ENCODE data around the gene PLEKHD1.

PLEKHD1 gene

GRCh38 chr14:69519204-69520100 is 34.9 kb downstream of the PLEKHD1 start:
- DNase-seq = no peak

- DNase-seq = no peak
These were observed 37.5 kb downstream of the PLEKHD1 start for GRCh38 chr14:69522026-69522425.

GRCh38 chr14:69525896-69526295 is 41.4 kb downstream of the PLEKHD1 start:
- no peak for DNase-seq

GRCh38 chr14:69527635-69528034 is 43.1 kb downstream of the PLEKHD1 start:
- no peak for DNase-seq

DNA sequence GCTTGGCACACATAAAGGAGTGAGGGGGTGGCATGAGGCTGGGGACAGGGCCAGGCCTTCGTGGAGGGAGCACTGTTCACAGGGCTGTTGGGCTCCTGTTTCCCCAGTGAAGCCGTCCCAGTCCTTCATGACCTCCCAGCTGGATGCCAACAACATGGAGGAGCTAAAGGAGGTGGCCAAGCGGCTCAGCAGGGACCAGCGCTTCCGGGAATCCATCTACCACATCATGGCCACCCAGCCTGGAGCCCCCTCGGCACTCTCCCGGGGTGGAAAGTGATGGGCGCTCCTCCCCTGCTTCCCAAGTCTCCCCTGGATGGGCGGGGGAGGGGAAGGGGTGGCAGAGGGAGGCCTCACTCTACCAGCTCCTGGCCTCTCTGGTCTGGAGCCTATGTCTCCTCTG is 43.6 kb downstream of the PLEKHD1 start:
- no peak for DNase-seq

GRCh38 chr14:69528930-69529329 is 44.4 kb downstream of the PLEKHD1 start:
- no peak for DNase-seq

DNA sequence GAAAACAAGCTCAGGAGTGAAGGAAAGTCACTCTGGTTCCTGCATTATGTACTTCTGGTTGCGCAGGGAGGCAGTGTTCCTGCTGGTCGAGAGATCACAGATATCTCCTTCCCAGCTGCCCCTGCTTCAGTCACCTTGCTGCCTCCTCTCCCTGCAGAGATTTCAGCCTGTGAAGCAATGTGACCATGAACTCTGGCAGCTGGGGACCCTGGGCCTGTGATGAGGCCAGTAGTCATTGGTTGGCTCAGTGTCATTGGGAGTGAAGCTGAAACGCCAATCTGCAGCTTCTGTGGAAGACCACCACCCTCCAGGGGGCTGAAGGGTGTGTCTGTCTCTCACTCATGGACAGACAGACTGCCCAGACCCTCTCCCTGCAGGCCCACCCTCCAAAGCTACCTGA is 45.0 kb downstream of the PLEKHD1 start:
- DNase-seq = no peak

- no peak for DNase-seq
These were observed 45.6 kb downstream of the PLEKHD1 start for GRCh38 chr14:69530095-69530494.

DNA sequence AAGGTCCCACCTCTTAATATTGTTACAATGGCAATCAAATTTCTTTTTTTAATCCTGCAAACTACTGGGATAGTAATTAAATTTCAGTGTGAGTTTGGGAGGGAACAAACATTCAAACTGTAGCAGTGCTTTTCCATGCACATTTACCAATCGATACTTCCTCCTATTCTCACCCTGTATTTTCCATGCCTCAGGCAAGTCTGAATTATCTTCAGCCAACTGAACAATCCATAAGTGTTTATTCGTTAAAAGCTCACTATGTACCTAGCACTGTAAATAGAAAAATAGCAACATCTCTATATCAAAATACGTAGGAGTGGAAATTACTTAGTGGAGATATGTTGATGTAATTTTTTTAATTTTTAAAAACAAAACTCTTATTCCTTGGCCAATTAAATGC is 46.6 kb downstream of the PLEKHD1 start:
- no peak for DNase-seq

DNA sequence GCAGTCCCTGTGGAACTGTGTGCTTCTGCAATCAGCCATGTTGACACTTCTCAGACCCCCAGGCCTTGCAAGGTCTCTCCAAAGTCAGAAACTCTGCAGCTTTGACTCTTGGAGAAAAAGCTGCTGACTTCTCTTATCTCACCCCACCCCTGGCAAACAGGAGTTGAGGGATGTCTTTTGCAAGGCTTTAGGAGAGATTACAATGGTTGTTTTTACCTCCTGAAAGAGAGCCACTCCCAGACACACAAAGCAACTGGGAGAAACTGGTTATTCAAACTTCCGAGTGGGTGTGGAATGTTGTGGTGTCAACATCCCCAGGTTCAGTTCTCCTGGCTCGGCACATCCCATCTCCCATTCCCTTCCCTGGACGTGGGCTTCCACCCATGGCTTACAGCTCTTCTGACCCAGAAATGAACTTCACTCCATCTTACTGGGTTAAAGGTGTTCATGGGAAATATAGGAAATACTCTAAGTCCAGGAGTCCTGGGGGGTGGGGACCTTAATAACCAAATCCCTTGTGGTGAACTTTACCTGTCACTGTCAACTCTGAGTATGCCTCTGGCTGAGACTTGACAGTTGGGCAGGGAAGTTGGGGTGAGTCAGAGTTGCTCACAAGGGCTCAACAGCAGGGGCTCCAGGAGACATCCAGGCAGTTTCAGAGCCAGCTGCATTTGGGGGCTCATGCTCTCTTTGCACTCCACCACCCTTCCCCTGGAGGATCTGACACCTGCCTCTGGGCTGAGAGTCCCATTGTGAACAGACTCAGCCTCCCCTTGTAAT is 48.2 kb downstream of the PLEKHD1 start:
- no peak for DNase-seq

- DNase-seq = no peak
These were observed 50.8 kb downstream of the PLEKHD1 start for GRCh38 chr14:69535230-69535848.

- no peak for DNase-seq
These were observed 52.4 kb downstream of the PLEKHD1 start for GRCh38 chr14:69536971-69537370.

DNA sequence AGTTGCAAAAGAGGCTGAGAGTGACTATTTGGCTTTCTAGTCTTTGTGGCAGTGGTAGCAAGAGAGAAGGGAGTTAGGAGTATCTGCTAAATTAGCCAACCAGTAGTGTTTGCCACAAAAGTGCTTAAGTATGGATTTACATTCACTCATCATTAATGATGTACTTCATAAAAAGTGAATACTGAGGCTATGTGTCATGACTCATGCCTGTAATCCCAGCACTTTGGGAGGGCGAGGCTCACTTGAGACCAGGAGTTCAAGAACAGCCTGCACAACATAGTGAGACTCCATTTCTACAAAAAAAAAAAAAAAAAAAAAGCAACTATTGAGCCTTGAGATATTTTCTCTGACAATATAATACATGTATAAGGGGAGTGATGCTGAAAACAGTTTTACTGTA is 53.4 kb downstream of the PLEKHD1 start:
- no peak for DNase-seq

DNA sequence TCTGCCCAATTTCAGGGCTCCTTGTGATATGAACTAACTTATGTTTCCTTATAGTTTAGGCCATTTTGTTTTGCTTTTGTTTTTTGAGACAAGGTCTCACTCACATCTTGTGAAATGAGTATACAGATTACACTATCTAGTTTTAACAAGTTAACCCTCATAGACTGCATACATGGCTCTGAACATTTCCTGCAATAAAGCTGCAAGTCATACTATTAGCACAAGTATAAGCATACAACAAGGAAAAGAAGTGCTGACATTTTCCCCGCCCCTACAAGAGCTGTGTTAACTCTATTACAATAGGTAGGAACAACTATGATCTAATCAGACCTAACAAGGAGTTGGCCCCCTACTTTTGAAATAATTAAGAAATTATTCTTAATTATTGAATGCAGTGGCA is 54.2 kb downstream of the PLEKHD1 start:
- no peak for DNase-seq

DNA sequence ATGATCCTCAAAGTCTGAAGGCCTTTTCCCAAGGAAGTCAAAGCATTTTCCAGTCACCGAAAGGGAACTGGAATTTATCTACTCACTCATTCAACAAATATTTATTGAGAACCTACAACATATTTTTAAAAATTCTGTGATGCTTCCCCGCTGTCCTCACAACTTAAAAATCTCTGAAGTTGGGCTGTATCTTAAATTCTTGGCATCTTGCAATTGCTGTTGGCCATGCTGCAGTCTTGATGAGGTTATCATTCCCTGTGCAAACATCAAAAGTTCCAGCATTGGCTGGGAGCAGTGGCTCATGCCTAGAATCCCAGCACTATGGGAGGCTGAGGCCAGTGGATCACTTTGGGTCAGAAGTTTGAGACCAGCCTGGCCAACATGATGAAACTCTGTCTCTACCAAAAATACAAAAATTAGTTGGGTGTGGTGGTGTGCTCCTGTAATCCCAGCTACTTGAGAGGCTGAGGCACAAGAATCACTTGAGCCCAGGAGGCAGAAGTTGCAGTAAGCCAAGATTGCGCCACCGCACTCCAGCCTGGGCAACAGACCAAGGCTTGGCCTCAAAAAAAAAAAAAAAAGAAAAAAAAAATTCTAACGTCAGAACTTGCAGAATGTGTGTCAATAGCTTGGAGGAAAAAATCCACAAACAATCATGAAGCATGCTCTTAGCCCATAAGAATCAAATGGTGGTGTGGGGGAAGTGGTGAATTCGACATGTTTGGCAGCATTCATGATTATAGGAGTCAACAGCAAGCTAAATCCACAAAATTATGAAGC is 55.3 kb downstream of the PLEKHD1 start:
- no peak for DNase-seq

- DNase-seq = no peak
These were observed 56.3 kb downstream of the PLEKHD1 start for GRCh38 chr14:69540654-69541335.

GRCh38 chr14:69542311-69542710 is 57.8 kb downstream of the PLEKHD1 start:
- DNase-seq = no peak

DNA sequence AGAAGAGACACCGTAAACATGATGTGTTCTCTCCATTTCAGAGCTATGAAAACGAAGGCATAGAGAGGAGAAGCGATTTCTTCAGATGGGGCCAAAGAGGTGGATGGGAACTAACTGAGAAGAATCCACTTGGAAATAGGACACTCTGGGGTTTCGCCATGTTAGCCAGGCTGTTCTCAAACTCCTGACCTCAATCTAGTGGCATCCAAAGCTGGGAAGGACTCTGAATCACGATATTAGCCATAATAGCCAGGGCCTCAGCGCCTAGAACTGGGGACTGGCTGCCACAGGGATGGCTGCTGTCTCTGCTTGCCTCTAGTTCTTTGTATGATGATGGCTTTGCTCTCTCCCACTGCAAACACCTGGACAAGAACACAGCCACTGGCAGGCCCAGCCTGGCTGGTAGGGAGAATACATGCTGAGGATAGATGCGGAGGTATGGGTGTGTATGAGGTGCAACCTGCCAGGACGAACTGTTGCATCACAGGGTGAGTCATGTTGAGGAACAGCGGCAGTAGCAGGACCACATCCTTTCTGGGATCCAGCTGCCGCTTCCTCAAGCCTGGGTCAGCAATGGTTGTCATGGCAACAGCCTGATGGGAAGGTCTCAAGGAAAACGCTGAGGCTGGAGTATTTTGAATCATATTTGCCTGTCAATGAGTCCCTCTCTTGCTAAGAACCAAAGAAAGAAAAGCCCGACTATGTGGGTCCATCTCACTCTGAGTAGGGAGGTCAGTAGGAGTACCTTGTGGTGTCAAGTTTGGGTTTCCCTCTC is 59.0 kb downstream of the PLEKHD1 start:
- DNase-seq = no peak

GRCh38 chr14:69547701-69548348 is 63.3 kb downstream of the PLEKHD1 start:
- DNase-seq = no peak

DNA sequence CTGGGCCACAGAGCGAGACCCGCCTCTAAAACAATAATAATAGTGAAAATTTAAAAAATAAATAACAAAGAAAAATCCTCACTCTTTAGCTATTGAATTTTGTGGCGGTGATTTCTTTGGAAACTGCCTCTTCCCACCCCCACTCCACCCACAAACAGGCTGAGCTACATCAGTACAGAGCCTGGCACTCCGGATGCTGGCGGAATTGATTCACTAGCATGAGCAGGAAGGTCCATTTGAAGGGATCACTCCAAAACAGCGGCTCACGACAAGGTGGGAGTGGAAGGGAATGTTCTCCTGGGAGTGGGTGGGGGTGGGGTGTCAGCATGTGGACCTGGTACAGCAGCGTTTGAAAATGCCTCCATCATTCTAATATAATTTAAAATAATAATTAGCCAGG is 64.0 kb downstream of the PLEKHD1 start:
- DNase-seq = no peak

GRCh38 chr14:69551511-69551910 is 67.0 kb downstream of the PLEKHD1 start:
- DNase-seq = no peak

Measured in effector CD4-positive, alpha-beta T cell (primary cell).